Measurements from ENCODE around the gene SH3BP2.

Gene SH3BP2

GRCh38 chr4:2820216-2820982, 27.5 kb downstream of the SH3BP2 start:
- H3K36me3 ChIP-seq (ENCODE audit: control insufficient read depth in 5 of 5, insufficient read depth in 5 of 5, low read length in 5 of 5) = peaks cover 0 to 52% (median 41%) of the 10 kb centered on the region in 5 donors
- peaks cover 3 to 51% (median 32%) of the 10 kb centered on the region in 5 donors for H3K4me1 ChIP-seq (ENCODE audit: control insufficient read depth in 5 of 5, insufficient read depth in 5 of 5, low read length in 5 of 5)
- no peak overlapping the region for H3K9ac ChIP-seq (ENCODE audit: low read length in 5 of 5)
- no peaks in the 10 kb centered on the region for H3K9me3 ChIP-seq (ENCODE audit: control insufficient read depth in 5 of 5, low read length in 5 of 5)
- H3K27me3 ChIP-seq (ENCODE audit: control insufficient read depth in 5 of 5, insufficient read depth in 4 of 5, low read length in 5 of 5) = no peaks in the 10 kb centered on the region
- H3K27ac ChIP-seq (ENCODE audit: low read depth, low read length) = no peak overlapping the region
- no peak overlapping the region for H3K4me3 ChIP-seq (ENCODE audit: low read depth in 1 of 5, low read length in 5 of 5)

DNA sequence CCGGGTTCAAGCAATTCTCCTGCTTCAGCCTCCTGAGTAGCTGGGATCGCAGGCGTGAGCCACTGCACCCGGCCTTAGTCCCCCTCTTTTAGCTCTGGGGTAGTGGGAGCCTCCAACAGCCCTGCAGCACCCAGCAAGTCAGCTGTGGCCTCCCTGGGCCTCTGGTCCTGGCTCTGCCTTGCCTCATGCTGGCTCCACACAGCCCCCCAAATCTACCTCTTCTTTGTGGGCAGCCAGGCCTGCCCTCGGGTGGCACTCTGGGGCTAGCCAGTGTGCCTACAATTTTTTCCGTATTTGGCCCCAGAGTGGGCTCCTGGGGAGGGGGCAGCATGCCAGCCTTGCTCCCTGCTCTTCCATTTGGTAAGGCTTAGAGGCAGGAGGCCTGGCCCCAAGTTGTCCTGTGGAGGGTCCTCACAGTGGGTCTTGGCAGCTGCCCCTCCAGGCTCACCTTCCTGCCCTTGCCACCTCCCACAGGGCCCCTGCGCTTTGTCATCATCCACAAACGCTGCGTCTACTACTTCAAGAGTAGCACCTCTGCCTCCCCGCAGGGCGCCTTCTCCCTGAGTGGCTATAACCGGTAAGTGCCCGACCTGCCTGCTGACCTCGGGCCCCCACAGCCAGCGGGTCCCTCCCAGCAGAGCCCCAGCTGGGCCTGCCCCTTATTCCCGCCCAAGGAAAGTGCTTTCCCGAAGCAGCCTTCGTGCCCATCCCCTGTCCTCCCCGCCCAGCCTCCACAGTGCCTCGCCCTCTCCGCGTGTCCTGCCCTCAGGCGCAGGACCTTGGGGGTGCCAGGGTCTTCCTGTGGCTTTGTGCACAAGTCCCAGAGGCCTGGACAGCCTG, 29.8 kb downstream of the SH3BP2 start:
- H3K4me1 ChIP-seq (ENCODE audit: control insufficient read depth in 5 of 5, insufficient read depth in 5 of 5, low read length in 5 of 5) = peaks cover 1 to 44% (median 22%) of the 10 kb centered on the region in 5 donors
- H3K4me3 ChIP-seq (ENCODE audit: low read depth in 1 of 5, low read length in 5 of 5) = no peak overlapping the region
- peaks cover 0 to 73% (median 55%) of the 10 kb centered on the region in 5 donors for H3K36me3 ChIP-seq (ENCODE audit: control insufficient read depth in 5 of 5, insufficient read depth in 5 of 5, low read length in 5 of 5)
- H3K27me3 ChIP-seq (ENCODE audit: control insufficient read depth in 5 of 5, insufficient read depth in 4 of 5, low read length in 5 of 5) = no peaks in the 10 kb centered on the region
- no peaks in the 10 kb centered on the region for H3K9me3 ChIP-seq (ENCODE audit: control insufficient read depth in 5 of 5, low read length in 5 of 5)
- no peak overlapping the region for H3K27ac ChIP-seq (ENCODE audit: low read depth, low read length)
- no peak overlapping the region for H3K9ac ChIP-seq (ENCODE audit: low read length in 5 of 5)

DNA sequence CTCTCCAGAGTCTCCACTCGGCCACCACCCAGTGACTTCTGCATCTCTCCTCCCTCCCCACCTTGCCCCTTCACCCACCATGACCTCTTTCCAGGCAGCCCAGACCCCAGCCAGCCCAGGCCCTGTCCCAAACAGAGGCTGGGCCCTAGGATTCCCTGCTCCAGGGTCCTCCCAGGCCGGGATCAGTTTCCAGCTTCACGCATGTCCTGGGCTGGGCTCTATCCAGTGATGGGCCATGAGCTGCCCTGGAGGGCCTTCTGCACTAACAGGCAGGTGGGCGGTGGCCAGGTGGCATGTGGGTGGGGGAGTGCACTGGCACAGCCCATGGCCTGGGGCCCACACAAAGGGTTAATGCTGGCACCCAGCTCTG, 30.4 kb downstream of the SH3BP2 start:
- no peaks in the 10 kb centered on the region for H3K27me3 ChIP-seq (ENCODE audit: control insufficient read depth in 5 of 5, insufficient read depth in 4 of 5, low read length in 5 of 5)
- H3K36me3 ChIP-seq (ENCODE audit: control insufficient read depth in 5 of 5, insufficient read depth in 5 of 5, low read length in 5 of 5) = peaks cover 0 to 79% (median 61%) of the 10 kb centered on the region in 5 donors
- no peak overlapping the region for H3K27ac ChIP-seq (ENCODE audit: low read depth, low read length)
- H3K9me3 ChIP-seq (ENCODE audit: control insufficient read depth in 5 of 5, low read length in 5 of 5) = no peaks in the 10 kb centered on the region
- H3K4me1 ChIP-seq (ENCODE audit: control insufficient read depth in 5 of 5, insufficient read depth in 5 of 5, low read length in 5 of 5) = peaks cover 1 to 42% (median 20%) of the 10 kb centered on the region in 5 donors
- peak overlapping the region in 1 of 5 donors; percentile 19 for H3K9ac ChIP-seq (ENCODE audit: low read length in 5 of 5)
- no peak overlapping the region for H3K4me3 ChIP-seq (ENCODE audit: low read depth in 1 of 5, low read length in 5 of 5)

DNA sequence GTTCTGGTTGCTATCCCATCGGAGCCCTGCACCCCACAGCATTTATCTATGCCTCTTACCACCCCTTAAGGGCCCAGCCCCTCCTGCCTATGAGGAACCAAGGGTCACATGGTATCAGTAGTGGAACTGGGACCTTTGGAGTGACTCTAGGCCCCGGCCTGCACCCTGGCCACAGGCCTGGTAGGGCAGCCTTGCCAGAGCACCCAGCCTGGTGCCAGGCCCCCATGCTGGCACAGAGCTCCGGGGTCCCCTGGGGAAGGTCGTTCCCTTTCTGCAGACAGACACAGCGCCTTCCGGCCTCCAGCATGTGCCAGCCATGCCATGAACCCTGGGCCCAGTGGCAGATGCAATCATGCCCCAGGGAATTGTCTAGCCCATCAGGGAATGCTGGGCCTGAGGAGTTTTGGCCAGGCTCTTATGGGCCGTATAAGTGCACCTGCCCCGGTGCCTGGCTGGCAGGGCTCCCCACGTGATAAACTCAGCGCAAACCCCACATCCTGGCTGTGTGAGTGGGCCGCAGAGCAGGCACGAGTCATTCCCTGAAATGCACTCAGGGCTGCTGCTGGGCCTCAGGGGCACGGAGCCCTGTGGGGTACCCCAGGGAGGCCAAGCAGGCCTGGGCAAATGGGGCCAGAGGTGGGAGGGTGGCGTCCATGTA, 30.9 kb downstream of the SH3BP2 start:
- Histone ChIP-seq H3K9ac (ENCODE audit: low read length in 5 of 5) (peak overlapping the region in 1 of 5 donors; percentile 19), H3K36me3 (ENCODE audit: control insufficient read depth in 5 of 5, insufficient read depth in 5 of 5, low read length in 5 of 5) (peaks cover 0 to 84% (median 65%) of the 10 kb centered on the region in 5 donors), H3K4me1 (ENCODE audit: control insufficient read depth in 5 of 5, insufficient read depth in 5 of 5, low read length in 5 of 5) (peaks cover 3 to 37% (median 15%) of the 10 kb centered on the region in 5 donors), H3K4me3 (ENCODE audit: low read depth in 1 of 5, low read length in 5 of 5) (no peak overlapping the region), H3K27ac (ENCODE audit: low read depth, low read length) (no peak overlapping the region), H3K27me3 (ENCODE audit: control insufficient read depth in 5 of 5, insufficient read depth in 4 of 5, low read length in 5 of 5) (no peaks in the 10 kb centered on the region), H3K9me3 (ENCODE audit: control insufficient read depth in 5 of 5, low read length in 5 of 5) (no peaks in the 10 kb centered on the region)

- Histone ChIP-seq H3K36me3 (ENCODE audit: control insufficient read depth in 5 of 5, insufficient read depth in 5 of 5, low read length in 5 of 5) (peaks cover 0 to 90% (median 70%) of the 10 kb centered on the region in 5 donors), H3K9me3 (ENCODE audit: control insufficient read depth in 5 of 5, low read length in 5 of 5) (no peaks in the 10 kb centered on the region)
Observed at GRCh38 chr4:2824329-2824835, 31.5 kb downstream of the SH3BP2 start.

DNA sequence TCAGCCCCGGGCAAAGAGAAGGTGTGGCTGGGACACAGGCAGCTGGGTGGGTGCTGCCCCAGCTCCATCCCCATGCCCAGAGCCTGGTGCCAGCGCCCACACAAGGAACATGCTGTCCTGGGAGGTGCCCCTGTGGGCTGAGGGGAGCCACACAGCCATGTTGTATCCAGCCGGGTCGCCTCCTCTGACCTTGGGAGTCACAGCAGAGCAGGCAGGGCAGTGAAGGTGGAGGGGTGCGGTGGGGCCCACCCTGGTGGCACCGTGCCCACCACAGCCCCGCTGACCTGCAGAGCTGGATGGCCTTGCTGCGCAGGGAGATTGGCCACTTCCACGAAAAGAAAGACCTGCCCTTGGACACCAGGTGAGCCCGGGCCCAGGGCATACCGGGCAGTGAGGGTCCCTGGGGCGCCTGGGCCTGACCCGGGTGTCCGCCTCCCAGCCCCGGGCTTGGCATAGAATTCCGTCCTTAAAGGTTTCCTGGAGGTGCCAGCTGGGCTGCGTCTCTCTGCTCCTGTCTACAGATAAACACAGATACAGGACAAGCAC, 32.0 kb downstream of the SH3BP2 start:
- H3K4me3 ChIP-seq (ENCODE audit: low read depth in 1 of 5, low read length in 5 of 5) = no peak overlapping the region
- peaks cover 0 to 95% (median 73%) of the 10 kb centered on the region in 5 donors for H3K36me3 ChIP-seq (ENCODE audit: control insufficient read depth in 5 of 5, insufficient read depth in 5 of 5, low read length in 5 of 5)
- no peaks in the 10 kb centered on the region for H3K27me3 ChIP-seq (ENCODE audit: control insufficient read depth in 5 of 5, insufficient read depth in 4 of 5, low read length in 5 of 5)
- H3K27ac ChIP-seq (ENCODE audit: low read depth, low read length) = no peak overlapping the region
- peaks cover 3 to 30% (median 10%) of the 10 kb centered on the region in 5 donors for H3K4me1 ChIP-seq (ENCODE audit: control insufficient read depth in 5 of 5, insufficient read depth in 5 of 5, low read length in 5 of 5)
- no peak overlapping the region for H3K9ac ChIP-seq (ENCODE audit: low read length in 5 of 5)
- H3K9me3 ChIP-seq (ENCODE audit: control insufficient read depth in 5 of 5, low read length in 5 of 5) = no peaks in the 10 kb centered on the region

More at GRCh38 chr4:2824329-2824835, 31.5 kb downstream of the SH3BP2 start:
- no peaks in the 10 kb centered on the region for H3K27me3 ChIP-seq (ENCODE audit: control insufficient read depth in 5 of 5, insufficient read depth in 4 of 5, low read length in 5 of 5)
- H3K9ac ChIP-seq (ENCODE audit: low read length in 5 of 5) = peak overlapping the region in 1 of 5 donors; percentile 19
- H3K27ac ChIP-seq (ENCODE audit: low read depth, low read length) = no peak overlapping the region
- H3K4me1 ChIP-seq (ENCODE audit: control insufficient read depth in 5 of 5, insufficient read depth in 5 of 5, low read length in 5 of 5) = peaks cover 3 to 33% (median 14%) of the 10 kb centered on the region in 5 donors
- no peak overlapping the region for H3K4me3 ChIP-seq (ENCODE audit: low read depth in 1 of 5, low read length in 5 of 5)

- no peaks in the 10 kb centered on the region for H3K9me3 ChIP-seq (ENCODE audit: control insufficient read depth in 5 of 5, low read length in 5 of 5)
- no peak overlapping the region for H3K9ac ChIP-seq (ENCODE audit: low read length in 5 of 5)
- H3K27me3 ChIP-seq (ENCODE audit: control insufficient read depth in 5 of 5, insufficient read depth in 4 of 5, low read length in 5 of 5) = no peaks in the 10 kb centered on the region
- H3K4me1 ChIP-seq (ENCODE audit: control insufficient read depth in 5 of 5, insufficient read depth in 5 of 5, low read length in 5 of 5) = peaks cover 3 to 29% (median 10%) of the 10 kb centered on the region in 5 donors
- H3K36me3 ChIP-seq (ENCODE audit: control insufficient read depth in 5 of 5, insufficient read depth in 5 of 5, low read length in 5 of 5) = peaks cover 0 to 95% (median 76%) of the 10 kb centered on the region in 5 donors
- H3K4me3 ChIP-seq (ENCODE audit: low read depth in 1 of 5, low read length in 5 of 5) = no peak overlapping the region
- H3K27ac ChIP-seq (ENCODE audit: low read depth, low read length) = no peak overlapping the region
Observed at GRCh38 chr4:2825740-2826139, 32.9 kb downstream of the SH3BP2 start.

DNA sequence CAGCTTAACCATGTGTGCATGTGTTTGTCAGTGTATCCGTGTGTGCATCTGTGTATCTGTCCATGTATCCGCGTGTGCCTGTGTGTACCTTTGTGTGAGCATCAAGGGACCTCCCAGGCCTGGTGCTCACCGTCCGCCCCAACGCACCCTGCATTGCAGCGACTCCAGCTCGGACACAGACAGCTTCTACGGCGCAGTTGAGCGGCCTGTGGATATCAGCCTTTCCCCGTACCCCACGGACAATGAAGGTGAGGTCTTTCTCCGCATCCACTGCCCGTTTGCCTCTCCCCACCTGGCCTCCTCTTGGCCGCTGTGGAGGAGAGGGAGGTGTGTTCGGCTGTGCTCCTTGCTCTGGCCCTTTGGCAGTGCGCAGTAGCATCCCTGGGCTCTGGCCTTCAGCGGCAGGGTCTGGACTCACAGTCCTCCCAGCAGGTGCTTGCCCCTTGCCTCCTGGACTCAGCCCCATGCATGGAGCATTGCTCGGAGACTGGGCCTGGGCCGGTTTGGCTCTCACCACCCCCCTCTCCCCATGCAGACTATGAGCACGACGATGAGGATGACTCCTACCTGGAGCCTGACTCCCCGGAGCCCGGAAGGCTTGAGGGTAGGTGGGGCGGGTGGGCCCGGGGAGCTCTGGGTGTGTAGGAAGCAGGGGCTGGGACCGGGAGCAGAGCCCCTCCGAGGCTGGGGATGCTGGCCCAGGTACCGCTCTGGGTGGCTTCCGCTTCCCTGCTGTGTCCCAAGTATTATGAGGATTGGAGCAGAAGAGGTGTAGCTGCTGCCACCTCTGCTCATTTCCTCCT, 34.4 kb downstream of the SH3BP2 start:
- H3K36me3 ChIP-seq (ENCODE audit: control insufficient read depth in 5 of 5, insufficient read depth in 5 of 5, low read length in 5 of 5) = peaks cover 0 to 98% (median 83%) of the 10 kb centered on the region in 5 donors
- H3K9me3 ChIP-seq (ENCODE audit: control insufficient read depth in 5 of 5, low read length in 5 of 5) = no peaks in the 10 kb centered on the region
- H3K27ac ChIP-seq (ENCODE audit: low read depth, low read length) = no peak overlapping the region
- no peak overlapping the region for H3K9ac ChIP-seq (ENCODE audit: low read length in 5 of 5)
- no peak overlapping the region for H3K4me3 ChIP-seq (ENCODE audit: low read depth in 1 of 5, low read length in 5 of 5)
- no peaks in the 10 kb centered on the region for H3K27me3 ChIP-seq (ENCODE audit: control insufficient read depth in 5 of 5, insufficient read depth in 4 of 5, low read length in 5 of 5)
- H3K4me1 ChIP-seq (ENCODE audit: control insufficient read depth in 5 of 5, insufficient read depth in 5 of 5, low read length in 5 of 5) = peaks cover 3 to 29% (median 10%) of the 10 kb centered on the region in 5 donors
